Measurements from ENCODE around the gene PTPN2. TPM values are rescaled to one million over a fixed set of nuclear protein-coding genes. Genes with fewer than 3 reads are reported as not detected.

Gene PTPN2
- total and polyA plus RNA-seq, 9 of the 15 experiments (the other 6 are each of a cell fraction or from before 2014, with no cell fraction given), result 36.6 to 66.4 (median 43.8) TPM

GRCh38 chr18:12791610-12792009, 92.4 kb downstream of the PTPN2 start:
- Histone ChIP-seq H3K4me1 (replicated peaks in 1 of 2; ENCODE audit: control insufficient read depth in 2 of 2, insufficient read depth in 2 of 2, low read length in 2 of 2) (no peaks in the 10 kb centered on the region), H3K27ac (ENCODE audit: extremely low read depth, low read depth, low read length) (no peak overlapping the region), H4K20me1 (replicated peaks; ENCODE audit: control insufficient read depth, insufficient read depth, low read length) (0 out of 2 replicates have a peak, but pooled peaks cover 3% of the 10 kb centered on the region), H3K4me3 (no peak overlapping the region), H2AFZ (ENCODE audit: low read depth, low read length) (no peak overlapping the region), H3K9me1 (ENCODE audit: control insufficient read depth, insufficient read depth, low read length) (no peaks in the 10 kb centered on the region), H3K9ac (ENCODE audit: insufficient read depth in 1 of 2, low read depth in 2 of 2, low read length in 2 of 2) (no peak overlapping the region), H3K79me2 (ENCODE audit: control insufficient read depth, insufficient read depth, low read length) (no peaks in the 10 kb centered on the region), H3K4me2 (ENCODE audit: insufficient read depth, low read length) (no peak overlapping the region), H3K36me3 (ENCODE audit: control insufficient read depth, insufficient read depth, low read length) (peaks cover 19% of the 10 kb centered on the region; the same call in 2 of the 3 replicates), H3K9me3 (replicated peaks; ENCODE audit: control insufficient read depth, insufficient read depth, low read depth, low read length) (no peaks in the 10 kb centered on the region), H3K27me3 (ENCODE audit: control insufficient read depth in 2 of 2, insufficient read depth in 2 of 2, low read length in 2 of 2) (no peaks in the 10 kb centered on the region)
- in situ Hi-C loops (cut with MboI), result no loop called here
- BruUV-seq (replicated peaks), result no TSS peak
- FAIRE-seq, result no peak
- no peak for DNase-seq (ENCODE audit: extremely low read depth in 1 of 4, low spot score in 3 of 4)
- POLR2A ChIA-PET, result no interaction called here
- ATAC-seq, result no peak
- WGBS (ENCODE audit: insufficient coverage, low coverage, missing lambda C conversion rate), result 93% methylated on average over 5 of the region's 5 CpGs
- intact Hi-C loops (cut with micrococcal nuclease), result no loop called here
- CTCF ChIA-PET (ENCODE audit: low intra/inter-chr PET ratio), result no interaction called here
- TF ChIP-seq ZNF384 (IDR thresholded peaks at IDR 0.05; ENCODE audit: low read depth, low read length) (no peak), MTA1 (IDR thresholded peaks at IDR 0.05; ENCODE audit: borderline replicate concordance) (no peak), EGR1 (conservative IDR thresholded peaks at IDR 0.05) (no peak), FOXP1 (CRISPR knock-in tag; IDR thresholded peaks at IDR 0.05) (no peak), ZKSCAN3 (CRISPR knock-in tag; IDR thresholded peaks at IDR 0.05) (no peak), HNRNPUL1 (IDR thresholded peaks at IDR 0.05; ENCODE audit: low read length) (no peak), RCOR1 (IDR thresholded peaks at IDR 0.05; ENCODE audit: borderline replicate concordance in 1 of 2, low read depth in 2 of 2, low read length in 2 of 2) (no peak), ZNF764 (CRISPR knock-in tag; IDR thresholded peaks at IDR 0.05; ENCODE audit: low read depth) (no peak), TCF3 (CRISPR knock-in tag; IDR thresholded peaks at IDR 0.05) (no peak), BRD9 (IDR thresholded peaks at IDR 0.05; ENCODE audit: low read depth, partially characterized antibody) (no peak), TOE1 (IDR thresholded peaks at IDR 0.05; ENCODE audit: borderline replicate concordance) (no peak), TOE1 (CRISPR knock-in tag; IDR thresholded peaks at IDR 0.05; ENCODE audit: borderline replicate concordance, low read depth) (no peak), FOS (IDR thresholded peaks at IDR 0.05; ENCODE audit: extremely low read depth, insufficient read length) (no peak), PTRF (tag; IDR thresholded peaks at IDR 0.05) (no peak), XRCC4 (IDR thresholded peaks at IDR 0.05; ENCODE audit: extremely low read depth, insufficient read depth, insufficient read length) (no peak), PPARD (CRISPR knock-in tag; IDR thresholded peaks at IDR 0.05) (no peak), ZBTB8A (IDR thresholded peaks at IDR 0.05; ENCODE audit: partially characterized antibody) (no peak), NR3C1 (CRISPR knock-in tag; IDR thresholded peaks at IDR 0.05) (no peak), E2F1 (CRISPR knock-in tag; IDR thresholded peaks at IDR 0.05) (no peak)

All from K562 (cell line).